Measurements from ENCODE around the gene MTHFS. TPM values are rescaled to one million over a fixed set of nuclear protein-coding genes. Genes with fewer than 3 reads are reported as not detected.

Gene MTHFS
- total and polyA plus RNA-seq, 2 donors (not counting 3 experiments of a cell fraction or from before 2014, with no cell fraction given): 9.3 to 15.7 TPM

DNA sequence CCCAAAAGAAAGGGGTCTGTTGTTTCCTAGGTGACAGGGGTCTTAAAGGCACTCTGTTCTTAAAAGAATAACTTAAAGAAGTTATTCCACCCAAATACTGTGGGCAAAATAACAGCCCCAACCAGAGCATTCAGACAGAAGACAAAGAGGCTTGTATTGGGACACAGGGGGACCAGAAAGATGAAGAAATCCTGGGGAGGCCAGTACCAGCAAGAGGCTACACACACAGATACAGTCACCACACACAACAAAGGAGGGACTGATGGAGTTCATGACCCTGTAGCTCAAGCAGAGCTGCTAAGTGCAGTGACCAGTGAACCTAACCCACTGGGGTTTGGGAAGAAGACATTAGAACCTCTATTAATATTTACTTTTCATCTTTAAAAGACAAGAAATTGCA lies 59.0 kb downstream of the MTHFS start:
- no peak for TF ChIP-seq FOS (IDR thresholded peaks at IDR 0.05; ENCODE audit: borderline replicate concordance, insufficient read depth, low read length)
- TF ChIP-seq JUN (IDR thresholded peaks at IDR 0.05; ENCODE audit: borderline replicate concordance, insufficient read depth, insufficient read length, low read depth): no peak
- TF ChIP-seq POLR2A (IDR thresholded peaks at IDR 0.05; ENCODE audit: low read depth, low read length): no peak
- TF ChIP-seq POLR2AphosphoS5 (IDR thresholded peaks at IDR 0.05; ENCODE audit: insufficient read depth, low read depth, low read length): no peak
- TF ChIP-seq, protein P1, sequence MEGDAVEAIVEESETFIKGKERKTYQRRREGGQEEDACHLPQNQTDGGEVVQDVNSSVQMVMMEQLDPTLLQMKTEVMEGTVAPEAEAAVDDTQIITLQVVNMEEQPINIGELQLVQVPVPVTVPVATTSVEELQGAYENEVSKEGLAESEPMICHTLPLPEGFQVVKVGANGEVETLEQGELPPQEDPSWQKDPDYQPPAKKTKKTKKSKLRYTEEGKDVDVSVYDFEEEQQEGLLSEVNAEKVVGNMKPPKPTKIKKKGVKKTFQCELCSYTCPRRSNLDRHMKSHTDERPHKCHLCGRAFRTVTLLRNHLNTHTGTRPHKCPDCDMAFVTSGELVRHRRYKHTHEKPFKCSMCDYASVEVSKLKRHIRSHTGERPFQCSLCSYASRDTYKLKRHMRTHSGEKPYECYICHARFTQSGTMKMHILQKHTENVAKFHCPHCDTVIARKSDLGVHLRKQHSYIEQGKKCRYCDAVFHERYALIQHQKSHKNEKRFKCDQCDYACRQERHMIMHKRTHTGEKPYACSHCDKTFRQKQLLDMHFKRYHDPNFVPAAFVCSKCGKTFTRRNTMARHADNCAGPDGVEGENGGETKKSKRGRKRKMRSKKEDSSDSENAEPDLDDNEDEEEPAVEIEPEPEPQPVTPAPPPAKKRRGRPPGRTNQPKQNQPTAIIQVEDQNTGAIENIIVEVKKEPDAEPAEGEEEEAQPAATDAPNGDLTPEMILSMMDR (IDR thresholded peaks at IDR 0.05; ENCODE audit: extremely low read depth in 1 of 2, insufficient read depth in 1 of 2, low read depth in 1 of 2, low read length in 2 of 2): no peak
- no peak for TF ChIP-seq EZH2 (IDR thresholded peaks at IDR 0.05; ENCODE audit: borderline replicate concordance, low read depth, low read length, severe bottlenecking)
- no peak for TF ChIP-seq GATA2 (IDR thresholded peaks at IDR 0.05; ENCODE audit: insufficient read depth, insufficient read length, low read depth, low read length)
- TF ChIP-seq MYC (IDR thresholded peaks at IDR 0.05; ENCODE audit: low read depth, low read length): no peak
- TF ChIP-seq, protein P2, sequence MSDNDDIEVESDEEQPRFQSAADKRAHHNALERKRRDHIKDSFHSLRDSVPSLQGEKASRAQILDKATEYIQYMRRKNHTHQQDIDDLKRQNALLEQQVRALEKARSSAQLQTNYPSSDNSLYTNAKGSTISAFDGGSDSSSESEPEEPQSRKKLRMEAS (IDR thresholded peaks at IDR 0.05; ENCODE audit: insufficient read depth, insufficient read length): no peak
- POLR2A ChIA-PET: no interaction called here
- intact Hi-C loops (cut with micrococcal nuclease) (no loop called here), dilution Hi-C loops (cut with MboI; ENCODE audit: extremely low pct_ligation_motif_present, low sequenced_read_pairs) (no loop called here)
- H3K9me3 ChIP-seq (replicated peaks; ENCODE audit: control insufficient read depth, insufficient read depth, low read length): no peaks in the 10 kb centered on the region
- CTCF ChIA-PET: interaction anchor here (1.2 to 3.1 kb wide), 2 partner anchors 12 to 456 kb away, joined by 3 to 12 read pairs; no protein-coding TSS in a partner anchor
- H3K4me2 ChIP-seq (ENCODE audit: insufficient read depth, low read length): no peak overlapping the region
- no peak overlapping the region for H3K4me3 ChIP-seq (replicated peaks in 1 of 3; ENCODE audit: insufficient read depth in 1 of 3, low read depth in 1 of 3, low read length in 3 of 3)
- no TSS peak for BruUV-seq (replicated peaks)
- FAIRE-seq: no peak
- no peak overlapping the region for H3K9ac ChIP-seq (replicated peaks; ENCODE audit: extremely low read depth, insufficient read depth, low read length)
- H3K4me1 ChIP-seq (ENCODE audit: control insufficient read depth, extremely low read depth, insufficient read depth, low read length): no peaks in the 10 kb centered on the region
- no peak overlapping the region for H3K27ac ChIP-seq (ENCODE audit: insufficient read depth, low read depth, low read length)
- H4K20me1 ChIP-seq (replicated peaks; ENCODE audit: control insufficient read depth, extremely low read depth, insufficient read depth, low read length): no peaks in the 10 kb centered on the region
- H3K79me2 ChIP-seq (ENCODE audit: control insufficient read depth, insufficient read depth, low read length): no peaks in the 10 kb centered on the region
- no peak overlapping the region for H2AFZ ChIP-seq (ENCODE audit: low read depth, low read length)
- DNase-seq (ENCODE audit: low read depth, low spot score): no peak
- H3K36me3 ChIP-seq (ENCODE audit: control insufficient read depth in 2 of 2, extremely low read depth in 1 of 2, insufficient read depth in 2 of 2, low read length in 2 of 2): no peaks in the 10 kb centered on the region
- H3K9me1 ChIP-seq (replicated peaks; ENCODE audit: control insufficient read depth, extremely low read depth, insufficient read depth, low read length): no peaks in the 10 kb centered on the region
- H3K27me3 ChIP-seq (ENCODE audit: control insufficient read depth in 2 of 2, insufficient read depth in 2 of 2, low read length in 2 of 2): no peaks in the 10 kb centered on the region

Measured in endothelial cell of umbilical vein (primary cell).